Measurements from ENCODE around the gene PSMB5. TPM values are rescaled to one million over a fixed set of nuclear protein-coding genes. Genes with fewer than 3 reads are reported as not detected.

The PSMB5 gene
- total RNA-seq, 1 donor from 2014 or later: 113 TPM

DNA sequence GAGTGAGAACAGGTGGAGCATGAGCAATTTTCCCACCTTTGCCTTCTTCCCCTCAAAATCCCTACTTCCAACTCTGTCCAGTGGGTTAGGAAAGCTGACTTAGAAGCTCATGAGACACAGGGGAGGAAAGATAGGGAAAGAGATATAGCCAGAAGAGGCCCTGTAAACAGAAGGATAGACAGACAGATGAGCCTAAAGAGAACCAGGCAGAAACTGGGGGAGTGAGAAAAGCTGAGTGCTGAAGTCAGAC is 57.3 kb downstream of the PSMB5 start:
- no peak for DNase-seq (ENCODE audit: low spot score)

DNA sequence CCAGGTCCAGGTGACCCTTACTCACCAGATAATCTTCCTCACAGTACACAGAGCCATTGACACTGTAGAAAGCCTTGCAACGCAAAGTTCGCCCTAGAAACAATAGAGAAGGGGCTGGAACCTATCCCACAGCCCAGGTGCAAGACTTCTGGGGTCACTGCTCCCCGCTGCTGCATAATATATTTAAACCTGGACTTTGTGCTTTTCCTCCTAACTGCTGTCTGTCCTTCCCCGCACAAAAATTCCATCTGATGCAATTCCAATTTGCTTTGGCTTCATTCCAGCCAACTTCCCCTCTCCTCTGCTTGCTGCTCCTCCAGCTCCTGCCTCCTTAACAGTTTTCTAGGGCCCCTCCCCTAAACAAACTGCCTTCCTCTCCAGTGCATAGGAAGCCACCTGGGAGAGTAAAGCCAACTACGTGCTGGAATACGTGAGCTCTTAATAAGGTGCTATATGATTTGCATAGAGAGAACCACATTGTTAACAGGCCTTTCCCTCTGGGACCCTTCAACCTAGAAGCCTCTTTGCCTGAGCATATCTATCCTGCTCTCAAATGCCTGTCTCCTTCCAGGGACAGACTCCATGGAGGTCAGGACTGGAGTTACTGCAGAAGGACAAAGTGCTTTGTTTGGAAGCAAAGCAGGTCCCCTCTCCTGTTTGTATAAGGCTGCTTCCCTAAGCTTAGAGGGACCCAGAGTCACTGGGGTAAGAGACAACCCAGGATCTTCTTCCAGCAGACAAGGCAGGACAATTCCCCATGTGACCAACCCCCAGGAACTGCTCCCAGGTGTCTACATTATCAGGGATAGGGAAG is 57.9 kb downstream of the PSMB5 start:
- no peak for DNase-seq (ENCODE audit: low spot score)

Other genes starting within 250 kb of the PSMB5 start
- 25.5 TPM for gene SLC7A7, start 219.5 kb downstream of the PSMB5 start, total RNA-seq
- 54.0 TPM for gene MRPL52, start 205.0 kb downstream of the PSMB5 start, total RNA-seq
- 273 TPM for gene MMP14, start 198.3 kb downstream of the PSMB5 start, total RNA-seq
- gene LRP10, start 163.2 kb downstream of the PSMB5 start, total RNA-seq: 113 TPM
- 0.39 TPM for gene REM2, start 151.7 kb downstream of the PSMB5 start, total RNA-seq
- gene RBM23, start 115.8 kb downstream of the PSMB5 start, total RNA-seq: 53.8 TPM
- gene PRMT5, start 105.5 kb downstream of the PSMB5 start, total RNA-seq: 54.8 TPM
- gene HAUS4, start 77.8 kb downstream of the PSMB5 start, total RNA-seq: 20.8 TPM
- 6.0 TPM for gene AJUBA, start 52.3 kb downstream of the PSMB5 start, total RNA-seq
- gene C14orf93, start 24.8 kb downstream of the PSMB5 start, total RNA-seq: 4.9 TPM
- not detected for gene PSMB11, start 7.3 kb upstream of the PSMB5 start, total RNA-seq
- gene CDH24, start 22.6 kb upstream of the PSMB5 start, total RNA-seq: 2.4 TPM
- gene ACIN1, start 60.2 kb upstream of the PSMB5 start, total RNA-seq: 137 TPM
- 50.5 TPM for gene C14orf119, start 60.6 kb upstream of the PSMB5 start, total RNA-seq
- gene CIROP, start 70.1 kb upstream of the PSMB5 start, total RNA-seq: not detected
- gene CEBPE, start 84.4 kb upstream of the PSMB5 start, total RNA-seq: not detected
- 33.4 TPM for gene SLC7A8, start 148.8 kb upstream of the PSMB5 start, total RNA-seq
- not detected for gene RNF212B, start 203.0 kb upstream of the PSMB5 start, total RNA-seq